H1 (cell line): ENCODE data around the gene P2RX6. TPM values are rescaled to one million over a fixed set of nuclear protein-coding genes. Genes with fewer than 3 reads are reported as not detected.
A peak's percentile ranks its signal among the peaks of the same experiment; 100 is the strongest.

Source experiments
- CTCF ChIA-PET: fragments of 300-600 bp; sonication (Branson Sonifier 250); formaldehyde crosslinking; loops from one replicate; lab custom pipeline; 2021; ENCODE audit not compliant: partially characterized antibody; lab: Charles Lee
- POLR2A ChIA-PET: fragments of 300-600 bp; sonication (Branson Sonifier 250); formaldehyde crosslinking; loops from one replicate; lab custom pipeline; 2021; ENCODE audit warnings: inconsistent platforms; ENCODE audit not compliant: partially characterized antibody; lab: Charles Lee
- DNase-seq, 2 experiments: peaks; one replicate each; pipeline versions ENCODE4 v3.0.0 to v3.0.0-alpha.2; 2010 to 2022; ENCODE audit warnings: low spot score in 2 of 2, low read depth in 1 of 2, mixed read lengths in 1 of 2
- FAIRE-seq: peaks from 2 replicates; lab custom pipeline; 2011; peaks lifted over from hg19 to GRCh38; lab: Jason Lieb, UNC
- H2AFZ ChIP-seq: 2 replicates; pipeline ENCODE4 v1.8.1; 2012; ENCODE audit warnings: low read length, inconsistent platforms
- H2AK5ac ChIP-seq: 2 replicates; pipeline ENCODE4 v1.6.1; 2013; ENCODE audit warnings: low read depth, low read length
- H2BK120ac ChIP-seq: replicated peaks from 2 replicates; pipeline ENCODE3; 2013; ENCODE audit warnings: low read depth, low read length, inconsistent platforms
- H2BK12ac ChIP-seq: 2 replicates; pipeline ENCODE4 v1.6.1; 2013; ENCODE audit warnings: low read depth, low read length
- H2BK15ac ChIP-seq: 2 replicates; pipeline ENCODE4 v1.6.1; 2013; ENCODE audit warnings: low read length
- H2BK20ac ChIP-seq: 2 replicates; pipeline ENCODE4 v1.6.1; 2013; ENCODE audit warnings: low read length
- H2BK5ac ChIP-seq: 2 replicates; pipeline ENCODE4 v1.6.1; 2013; ENCODE audit warnings: low read depth, low read length
- H3K14ac ChIP-seq: 2 replicates; pipeline ENCODE4 v1.6.1; 2013; ENCODE audit warnings: inconsistent platforms; ENCODE audit not compliant: insufficient read length
- H3K18ac ChIP-seq: 2 replicates; pipeline ENCODE4 v1.6.1; 2013; ENCODE audit warnings: low read length; ENCODE audit errors: extremely low read depth
- H3K23ac ChIP-seq: 2 replicates; pipeline ENCODE4 v1.6.1; 2013; ENCODE audit warnings: inconsistent platforms; ENCODE audit not compliant: insufficient read length
- H3K23me2 ChIP-seq: 2 replicates; pipeline ENCODE4 v1.6.1; 2013; ENCODE audit warnings: low read depth, low read length
- H3K27ac ChIP-seq: 2 replicates; pipeline ENCODE4 v1.6.1; 2011; ENCODE audit warnings: low read depth, low read length, inconsistent platforms
- H3K27me3 ChIP-seq, 4 experiments: replicated peaks in 1 of 4; 1 replicate in 1 of 4; 2 replicates in 3 of 4; pipeline versions ENCODE4 v1.6.1 to v1.8.1; 2011 to 2013; ENCODE audit warnings: low read length in 3 of 4, mild to moderate bottlenecking in 3 of 4, inconsistent platforms in 2 of 4, mixed read lengths in 2 of 4, moderate library complexity in 1 of 4; ENCODE audit not compliant: control insufficient read depth in 3 of 4, insufficient read depth in 3 of 4; ENCODE audit errors: extremely low read depth in 1 of 4
- H3K36me3 ChIP-seq, 4 experiments: 2 replicates each; pipeline versions ENCODE4 v1.6.1 to v1.8.1; 2011 to 2013; ENCODE audit warnings: mild to moderate bottlenecking in 4 of 4, low read length in 3 of 4, moderate library complexity in 2 of 4, control low read depth in 1 of 4, inconsistent platforms in 1 of 4; ENCODE audit not compliant: insufficient read depth in 4 of 4, control insufficient read depth in 2 of 4
- H3K4ac ChIP-seq: replicated peaks from 2 replicates; pipeline ENCODE3; 2013; ENCODE audit warnings: low read length, low read depth, mixed read lengths, inconsistent platforms; ENCODE audit not compliant: insufficient read length
- H3K4me1 ChIP-seq, 4 experiments: replicated peaks in 1 of 4; 1 replicate in 1 of 4; 2 replicates in 3 of 4; pipeline versions ENCODE4 v1.6.1 to v1.8.1; 2011 to 2013; ENCODE audit warnings: low read length in 3 of 4, inconsistent platforms in 2 of 4, mixed read lengths in 1 of 4; ENCODE audit not compliant: insufficient read depth in 4 of 4, control insufficient read depth in 3 of 4
- H3K4me2 ChIP-seq, 2 experiments: 2 replicates each; pipeline versions ENCODE4 v1.6.1 to v1.8.1; 2011 to 2013; ENCODE audit warnings: low read depth in 2 of 2, low read length in 2 of 2, control low read depth in 1 of 2, inconsistent platforms in 1 of 2, mild to moderate bottlenecking in 1 of 2; ENCODE audit not compliant: insufficient read depth in 1 of 2
- H3K4me3 ChIP-seq, 4 experiments: fragments of 200-600, 300-600 bp in 1 of 4; sonication (generic), shearing (Covaris generic), sonication (Bioruptor Twin) in 1 of 4; 2 replicates each; pipeline versions ENCODE4 v1.5.1 to v1.8.1; 2011 to 2016; ENCODE audit warnings: low read length in 4 of 4, low read depth in 3 of 4, control low read depth in 2 of 4, inconsistent platforms in 2 of 4, mild to moderate bottlenecking in 2 of 4, mixed read lengths in 1 of 4, moderate library complexity in 1 of 4; ENCODE audit not compliant: insufficient read depth in 2 of 4; ENCODE audit errors: extremely low read depth in 1 of 4
- H3K56ac ChIP-seq: replicated peaks from 2 replicates; pipeline ENCODE3; 2013; ENCODE audit warnings: low read depth, mild to moderate bottlenecking, mixed read lengths, low read length, inconsistent platforms; ENCODE audit not compliant: insufficient read length
- H3K79me1 ChIP-seq: 2 replicates; pipeline ENCODE4 v1.6.1; 2013; ENCODE audit warnings: low read depth, low read length, control low read depth
- H3K79me2 ChIP-seq, 2 experiments: 2 replicates each; pipeline versions ENCODE4 v1.6.1 to v1.8.1; 2012 to 2013; ENCODE audit warnings: low read length in 2 of 2, mild to moderate bottlenecking in 2 of 2, inconsistent platforms in 1 of 2; ENCODE audit not compliant: insufficient read depth in 2 of 2, control insufficient read depth in 1 of 2
- H3K9ac ChIP-seq, 4 experiments: replicated peaks in 1 of 4; 1 replicate in 1 of 4; 2 replicates in 3 of 4; pipeline versions ENCODE4 v1.6.1 to v1.8.1; 2011 to 2013; ENCODE audit warnings: low read depth in 3 of 4, low read length in 3 of 4, control low read depth in 2 of 4, mild to moderate bottlenecking in 2 of 4, moderate library complexity in 2 of 4, inconsistent platforms in 1 of 4; ENCODE audit errors: extremely low read depth in 1 of 4
- H3K9me3 ChIP-seq, 2 experiments: 2 replicates each; pipeline versions ENCODE4 v1.6.1 to v1.8.1; 2012 to 2013; ENCODE audit warnings: mild to moderate bottlenecking in 2 of 2, moderate library complexity in 2 of 2, control low read depth in 1 of 2, inconsistent platforms in 1 of 2, low read depth in 1 of 2, low read length in 1 of 2, mixed read lengths in 1 of 2; ENCODE audit not compliant: insufficient read depth in 2 of 2
- H4K20me1 ChIP-seq, 2 experiments: replicated peaks in 1 of 2; 2 replicates each; pipeline versions ENCODE3 to v1.8.1; 2011 to 2013; ENCODE audit warnings: inconsistent platforms in 2 of 2, low read length in 2 of 2, mild to moderate bottlenecking in 1 of 2; ENCODE audit not compliant: insufficient read depth in 2 of 2, control insufficient read depth in 1 of 2
- H4K5ac ChIP-seq: 2 replicates; pipeline ENCODE4 v1.6.1; 2013; ENCODE audit warnings: low read length, low read depth, mixed read lengths, inconsistent platforms; ENCODE audit not compliant: insufficient read length
- H4K8ac ChIP-seq: 2 replicates; pipeline ENCODE4 v1.8.0; 2013; ENCODE audit warnings: mild to moderate bottlenecking, moderate library complexity, low read length, inconsistent platforms; ENCODE audit not compliant: insufficient read depth; ENCODE audit errors: extremely low read depth
- H4K91ac ChIP-seq: replicated peaks from 2 replicates; pipeline ENCODE3; 2013; ENCODE audit warnings: low read length, mixed read lengths, inconsistent platforms; ENCODE audit not compliant: insufficient read length
- BCL11A ChIP-seq, 2 experiments: IDR thresholded peaks; one replicate each; pipeline ENCODE4 v1.6.1; 2011; ENCODE audit warnings: low read depth in 2 of 2, low read length in 2 of 2, mild to moderate bottlenecking in 2 of 2
- CBX8 ChIP-seq: fragments of 300-800, 300-1000 bp; sonication (generic); IDR thresholded peaks from 2 replicates; pipeline ENCODE4 v1.7.1; 2016; ENCODE audit warnings: low read depth, low read length, borderline replicate concordance
- CHD1 ChIP-seq: IDR thresholded peaks from 2 replicates; pipeline ENCODE4 v1.6.1; 2012; ENCODE audit warnings: low read depth, low read length, improper control_type of control experiment
- FOSL1 ChIP-seq: IDR thresholded peaks from 2 replicates; pipeline ENCODE4 v1.6.1; 2011; ENCODE audit warnings: mild to moderate bottlenecking, low read depth, low read length, moderate library complexity; ENCODE audit not compliant: insufficient read depth
- GTF2F1 ChIP-seq: IDR thresholded peaks from 2 replicates; pipeline ENCODE4 v1.6.1; 2012; ENCODE audit warnings: low read depth, low read length, improper control_type of control experiment, borderline replicate concordance
- HDAC2 ChIP-seq, 2 experiments: fragments of 300-600 bp in 1 of 2; sonication (generic) in 1 of 2; IDR thresholded peaks; 2 replicates each; pipeline ENCODE4 v1.6.1; 2011 to 2012; ENCODE audit warnings: low read depth in 2 of 2, low read length in 2 of 2, mild to moderate bottlenecking in 2 of 2, moderate library complexity in 2 of 2, borderline replicate concordance in 1 of 2, inconsistent platforms in 1 of 2
- NRF1 ChIP-seq: IDR thresholded peaks from 2 replicates; pipeline ENCODE4 v1.6.1; 2011; ENCODE audit warnings: mild to moderate bottlenecking, low read depth, low read length, improper control_type of control experiment
- POU5F1 ChIP-seq: IDR thresholded peaks from 2 replicates; pipeline ENCODE4 v1.6.1; 2011; ENCODE audit warnings: low read depth, mild to moderate bottlenecking, low read length, moderate library complexity
- RFX5 ChIP-seq: IDR thresholded peaks from 2 replicates; pipeline ENCODE4 v1.6.1; 2011; ENCODE audit warnings: low read depth, low read length, improper control_type of control experiment, borderline replicate concordance
- SP1 ChIP-seq: IDR thresholded peaks from 2 replicates; pipeline ENCODE4 v1.6.1; 2011; ENCODE audit warnings: low read depth, low read length
- SP4 ChIP-seq: IDR thresholded peaks from 2 replicates; pipeline ENCODE4 v1.6.1; 2012; ENCODE audit warnings: low read length, inconsistent platforms
- SRF ChIP-seq: IDR thresholded peaks from 2 replicates; pipeline ENCODE4 v1.6.1; 2011; ENCODE audit warnings: mild to moderate bottlenecking, low read depth, low read length, moderate library complexity
- TAF1 ChIP-seq: IDR thresholded peaks from 2 replicates; pipeline ENCODE4 v1.6.1; 2011; ENCODE audit warnings: mild to moderate bottlenecking, low read depth, low read length
- ZNF274 ChIP-seq: IDR thresholded peaks from 2 replicates; pipeline ENCODE4 v1.7.0; 2012; ENCODE audit warnings: low read length, borderline replicate concordance; ENCODE audit errors: extremely low read depth
- WGBS, 2 experiments: shearing (Covaris generic) in 1 of 2; methylation state at CpG; one replicate each; pipeline versions ENCODE4 v1.1.6 to v1.1.7; 2013 to 2015; ENCODE audit warnings: low lambda C conversion rate in 2 of 2, mixed read lengths in 2 of 2, inconsistent platforms in 1 of 2, low coverage in 1 of 2, missing lambda C conversion rate in 1 of 2; ENCODE audit not compliant: insufficient replicate concordance in 2 of 2, insufficient coverage in 1 of 2, insufficient read length in 1 of 2; ENCODE audit errors: extremely low coverage in 1 of 2, missing lambda C conversion rate in 1 of 2; 5-methylcytosine and 5-hydroxymethylcytosine counted together
- polyA plus RNA-seq, 7 experiments: library from polyadenylated mRNA; depleted of rRNA in 3 of 7; stranded (reverse) in 5 of 7; unstranded in 2 of 7; fragments of >200 nt in 5 of 7; fragments of 200-250 nt in 2 of 7; gene quantifications; 1 replicate in 5 of 7; 2 replicates in 1 of 7; 4 replicates in 1 of 7; pipeline versions ENCODE4 v1.2.1 to v1.2.3, GENCODE V29; 2011 to 2013; ENCODE audit warnings: missing spikeins in 2 of 7, mixed read lengths in 2 of 7
- total RNA-seq: library from RNA; stranded (reverse); fragmentation: NEBNext Ultra II Directional; extraction: Animal tissue kit (Norgen Biotek cat#: 25700); gene quantifications from 2 replicates; pipeline ENCODE4 v1.2.1, GENCODE V29; 2021

P2RX6 gene
- total and polyA plus RNA-seq, 2 of the 8 experiments (the other 6 are each of a cell fraction or from before 2014, with no cell fraction given) = 0.09 TPM; not detected in 1

DNA sequence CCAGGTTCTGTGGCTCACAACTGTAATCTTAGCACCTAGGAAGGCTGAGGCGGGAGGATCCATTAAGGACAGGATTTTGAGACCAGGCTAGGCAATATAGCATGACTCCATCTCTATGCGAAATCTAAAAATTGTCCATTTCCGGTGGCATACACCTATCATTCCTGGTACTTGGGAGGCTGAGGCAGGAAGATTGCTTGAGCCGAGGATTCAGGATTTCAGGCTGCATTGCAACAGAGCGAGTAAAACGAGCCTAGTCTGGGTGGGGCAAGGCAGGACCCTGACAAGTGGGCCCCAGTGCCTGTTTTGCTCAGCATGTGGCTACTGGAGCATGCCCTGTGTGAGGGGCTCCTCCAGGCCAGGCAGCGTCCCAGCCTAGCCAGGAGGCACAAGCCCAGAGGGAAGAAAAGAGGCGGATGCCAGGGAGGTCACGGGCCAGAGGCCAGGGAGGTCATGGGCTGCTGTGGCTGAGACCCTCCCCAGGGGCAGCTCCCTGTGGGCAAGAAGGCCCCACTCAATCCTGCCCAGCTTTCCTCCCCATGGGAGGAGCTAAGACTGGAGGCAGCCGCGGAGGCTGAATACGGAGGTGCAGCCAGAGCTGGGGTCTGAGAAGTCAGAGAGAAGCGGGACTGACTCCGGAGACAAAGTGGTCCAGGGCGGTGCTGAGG is 39.2 kb downstream of the P2RX6 start:
- Histone ChIP-seq H3K79me1 (no peaks in the 10 kb centered on the region), H4K20me1 (no peaks in the 10 kb centered on the region), H3K4me2 (no peak overlapping the region), H2AK5ac (no peak overlapping the region), H3K36me3 (no peaks in the 10 kb centered on the region), H3K23me2 (no peaks in the 10 kb centered on the region), H2AFZ (no peak overlapping the region), H3K4me3 (no peak overlapping the region), H2BK15ac (no peak overlapping the region), H3K9ac (no peak overlapping the region), H3K4ac (no peak overlapping the region), H3K18ac (no peak overlapping the region), H4K5ac (no peak overlapping the region), H3K79me2 (no peaks in the 10 kb centered on the region), H2BK120ac (no peak overlapping the region), H4K91ac (peak overlapping the region; percentile 40), H2BK20ac (no peak overlapping the region), H3K23ac (no peak overlapping the region), H4K8ac (no peak overlapping the region), H3K56ac (no peak overlapping the region), H2BK12ac (0 out of 2 replicates have a peak overlapping the region, but pooled peaks have one; percentile 17), H2BK5ac (no peak overlapping the region), H3K27ac (no peak overlapping the region), H3K14ac (no peak overlapping the region), H3K9me3 (no peaks in the 10 kb centered on the region), H3K4me1 (peaks cover 2 to 17% (median 12%) of the 10 kb centered on the region in 4 experiments; a peak in 5 of 7 replicates), H3K27me3 (no peaks in the 10 kb centered on the region)
- POLR2A ChIA-PET = no interaction called here
- no peak for FAIRE-seq
- DNase-seq = no peak
- 87% methylated on average over 15 of the region's 15 CpGs; no CpG with 5 or more reads in 1 of the 2 experiments for WGBS, 2 experiments
- CTCF ChIA-PET = interaction anchor here (0.5 to 1.5 kb wide), 5 partner anchors 8 to 405 kb away, joined by 3 to 4 read pairs (median 3); partner anchors contain the start of gene LRRC74B
- TF ChIP-seq POU5F1 (no peak), SP1 (no peak), HDAC2 (IDR thresholded peaks at IDR 0.05; ENCODE audit: borderline replicate concordance in 1 of 2, low read depth in 2 of 2, low read length in 2 of 2) (no peak), CBX8 (no peak), GTF2F1 (no peak), NRF1 (no peak), TAF1 (no peak), SRF (no peak), ZNF274 (no peak), CHD1 (no peak), RFX5 (no peak), BCL11A (IDR thresholded peaks at IDR 0.05; ENCODE audit: low read depth in 2 of 2, low read length in 2 of 2) (no peak), SP4 (no peak), FOSL1 (no peak)
